Esophagus muscularis mucosa (tissue), 2 donors: ENCODE data around the gene MOB3B.

Experiments
- POLR2A ChIP-seq: fragments of 450-650 bp; IDR thresholded peaks from one replicate; pipeline ENCODE4 v1.6.1; 2017; ENCODE audit warnings: antibody characterized with exemption, moderate library complexity, mild to moderate bottlenecking, low read depth
- POLR2AphosphoS5 ChIP-seq, 2 donors: sonication (generic); formaldehyde crosslinking; IDR thresholded peaks; one replicate each; pipeline ENCODE4 v1.6.1; 2017; ENCODE audit warnings: antibody characterized with exemption in 2 of 2

DNA sequence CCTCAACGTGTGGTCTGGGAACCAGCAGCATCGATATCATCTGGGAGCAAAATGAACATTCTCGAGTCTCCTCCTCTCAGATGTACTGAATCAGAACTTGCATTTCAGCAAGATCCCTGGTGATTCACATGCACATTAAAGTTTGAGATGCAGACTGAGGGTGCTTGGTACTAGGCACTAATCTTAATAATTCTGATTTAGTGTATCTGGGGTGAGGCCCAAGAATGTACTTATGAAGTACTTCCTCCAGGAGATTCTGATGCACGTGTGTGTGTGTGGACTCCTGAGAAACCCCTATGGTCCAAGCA lies 176.5 kb downstream of the MOB3B start:
- TF ChIP-seq POLR2AphosphoS5 (IDR thresholded peaks at IDR 0.05) (no peak), POLR2A (no peak)
